ENCODE results near the gene TMEM240.
"Not testable (repeated sequence)": the region's sequence is repeated elsewhere in the genome, so short reads cannot be mapped to it uniquely, and the experiment has no call there.

Gene TMEM240

DNA sequence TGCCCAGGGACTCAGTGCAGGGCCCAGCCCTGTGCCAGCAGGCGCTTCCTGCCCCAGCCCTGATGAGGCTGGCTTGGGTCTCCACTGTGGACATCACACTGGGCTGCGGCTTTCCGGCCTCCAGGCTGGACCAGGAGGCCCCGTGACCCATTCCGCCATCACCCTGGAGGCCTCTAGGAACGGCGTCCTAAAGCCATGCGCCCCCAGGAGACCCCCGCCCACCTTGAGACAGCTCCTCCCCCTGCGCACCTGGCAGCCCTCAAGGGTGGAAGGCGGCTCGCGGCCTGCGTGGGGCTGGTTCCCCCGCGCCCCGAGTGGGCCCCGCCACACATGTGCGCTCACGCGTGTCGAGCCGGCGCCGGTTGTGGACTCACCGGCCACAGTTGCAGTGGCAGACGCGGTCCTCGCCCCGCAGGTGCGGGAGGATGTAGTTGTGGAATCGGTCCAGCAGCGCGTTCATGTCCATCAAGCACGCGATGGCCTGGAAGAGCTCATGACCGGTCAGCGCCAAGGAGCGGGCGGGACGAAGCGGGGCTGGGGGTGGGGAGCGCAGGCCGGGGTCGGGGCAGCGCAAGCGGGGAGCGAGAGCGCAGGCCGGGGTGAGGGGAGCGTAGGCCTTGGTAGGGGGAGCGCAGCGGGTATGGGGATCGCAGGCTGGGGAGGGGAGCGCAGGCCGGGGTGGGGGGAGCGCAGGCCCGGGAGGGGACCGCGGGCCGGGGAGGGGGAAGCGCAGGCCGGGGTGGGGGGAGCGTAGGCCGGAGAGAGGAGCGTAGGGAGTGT lies 924 bp downstream of the TMEM240 start:
- DNase-seq, result no peak

DNA sequence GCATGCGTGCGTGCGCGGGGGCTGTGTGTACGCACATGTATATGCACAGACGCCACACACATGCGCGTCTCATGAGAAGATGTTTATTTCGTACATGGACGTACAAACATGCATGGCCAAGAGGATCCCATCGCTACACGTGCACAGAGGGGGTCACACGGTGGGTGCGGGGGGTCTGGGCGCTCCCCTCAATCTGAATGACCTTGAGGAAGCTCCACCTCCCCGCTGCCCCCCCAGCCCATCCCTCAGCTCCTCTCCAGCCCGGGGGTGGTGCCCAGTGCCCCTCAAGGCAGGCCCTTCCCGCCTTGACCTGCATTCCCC lies 1.5 kb downstream of the TMEM240 start:
- no peak for DNase-seq

DNA sequence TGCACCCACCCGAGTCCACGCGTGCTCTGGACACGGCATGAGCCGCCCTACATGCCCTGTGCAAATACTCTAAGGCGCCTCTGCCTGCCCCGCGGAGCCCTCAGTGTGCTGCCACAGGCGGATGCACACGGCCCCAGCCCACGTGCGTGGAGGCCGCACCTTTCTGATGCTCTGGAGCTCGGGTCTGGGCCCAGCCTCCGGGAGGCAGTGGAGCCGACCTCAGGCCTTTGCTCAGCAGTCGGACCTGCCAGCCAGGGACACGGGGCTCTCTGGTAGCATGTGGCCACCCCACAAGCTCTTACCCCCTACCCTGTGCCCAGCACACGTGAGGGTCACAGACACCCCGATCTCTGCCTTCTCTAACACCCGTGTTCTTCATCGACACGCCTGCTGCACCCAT lies 2.1 kb downstream of the TMEM240 start:
- DNase-seq, result no peak

DNA sequence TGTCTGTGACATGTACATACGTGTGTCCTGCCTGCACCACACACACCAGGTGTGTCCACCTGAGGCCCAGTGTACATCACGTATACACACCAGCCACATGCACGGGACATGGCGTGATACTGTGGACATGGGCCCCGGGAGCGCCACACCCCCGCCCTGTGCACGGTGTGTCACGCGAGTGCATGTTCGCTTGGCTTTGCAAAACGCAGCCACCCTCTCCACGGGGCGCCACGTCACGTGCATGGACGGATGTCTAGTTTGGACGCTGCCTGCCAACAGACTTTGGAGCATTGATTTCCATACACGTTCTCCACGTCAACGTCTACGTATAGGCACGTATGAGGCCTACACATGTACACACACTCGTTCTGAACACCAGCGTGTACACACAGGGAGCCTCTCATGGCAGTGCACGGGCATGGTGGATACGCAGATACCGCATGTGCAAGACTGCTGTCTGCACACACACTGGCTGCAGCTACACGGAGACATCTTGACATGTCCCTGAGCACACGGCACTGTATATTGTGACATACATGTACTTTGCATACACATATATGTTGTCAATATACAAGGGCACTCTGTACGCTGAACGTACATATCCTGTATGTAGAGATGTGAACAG lies 2.7 kb downstream of the TMEM240 start:
- no peak for DNase-seq

DNA sequence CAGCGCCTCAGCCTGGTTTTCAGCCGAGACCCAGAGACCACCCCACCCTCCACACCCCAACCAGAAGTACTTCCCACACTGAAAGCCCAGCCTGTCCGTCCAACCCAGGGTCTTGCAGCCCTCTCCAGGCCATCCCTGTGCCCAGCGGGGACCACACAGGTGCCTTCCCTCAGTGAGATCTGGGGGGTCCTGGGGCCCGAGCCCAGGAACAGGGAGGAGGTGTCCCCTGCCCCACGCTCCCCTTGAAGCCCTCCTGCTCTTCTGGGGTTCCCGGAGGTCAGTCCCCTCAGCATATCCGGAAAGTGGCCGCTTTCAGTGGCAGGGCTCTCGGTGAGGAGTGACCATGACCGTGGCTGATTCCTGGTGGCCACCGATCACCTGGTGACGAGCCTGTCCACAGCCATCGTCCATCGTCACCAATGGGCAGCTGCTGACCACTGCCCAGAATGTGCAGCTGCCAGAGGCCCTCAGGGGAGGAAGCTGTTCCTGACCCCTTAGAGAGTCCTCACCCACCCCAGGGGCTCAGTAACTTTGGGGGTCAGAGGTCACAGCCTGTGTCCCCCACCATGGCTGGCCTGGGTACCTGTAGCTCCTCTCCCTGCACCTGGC lies 3.4 kb downstream of the TMEM240 start:
- DNase-seq, result no peak

DNA sequence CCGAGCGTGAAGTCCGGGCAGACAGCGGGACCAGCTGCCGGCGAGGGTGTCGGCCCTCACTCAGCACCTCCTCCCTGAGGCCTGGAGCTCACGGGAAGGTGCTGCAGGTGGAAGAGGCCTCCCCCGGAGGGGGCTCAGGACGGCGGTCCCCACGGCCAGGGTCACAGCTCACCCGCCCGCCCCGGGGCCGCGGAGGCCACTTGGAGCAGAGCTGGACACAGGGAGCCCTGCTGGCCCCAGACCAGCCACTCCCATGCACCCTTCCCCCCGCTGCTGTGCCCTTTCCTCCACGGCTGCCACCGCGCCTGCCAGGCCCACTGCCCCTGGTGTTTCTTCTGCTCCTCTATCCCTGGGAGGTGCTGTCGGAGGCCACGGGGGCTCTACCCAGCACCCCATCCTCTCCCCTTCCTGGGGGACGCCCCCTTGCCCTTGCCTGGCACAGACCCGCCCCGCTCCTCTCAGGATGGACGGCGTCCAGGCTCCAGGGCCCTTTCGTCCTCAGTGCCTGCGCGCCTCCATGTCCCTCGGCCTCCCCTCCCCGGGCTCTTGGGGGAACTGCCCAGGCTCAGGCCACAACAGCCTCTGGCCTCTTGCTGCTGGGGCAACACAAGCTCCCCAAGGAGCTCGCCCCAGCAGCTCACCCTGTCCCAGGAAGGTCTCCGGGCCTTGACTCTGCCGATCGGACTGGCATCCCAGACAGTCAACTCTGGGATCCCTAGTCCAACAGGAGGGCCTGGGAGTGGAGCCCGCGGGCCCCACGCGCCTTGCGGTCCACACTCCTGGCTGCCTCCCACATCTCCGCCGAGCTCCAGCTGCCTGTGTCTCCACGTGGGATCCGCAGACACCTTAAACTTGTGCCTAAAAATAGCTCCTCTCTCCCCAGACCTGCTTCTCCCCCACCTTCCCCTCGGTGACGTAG lies 4.1 kb downstream of the TMEM240 start:
- DNase-seq, result no peak

DNA sequence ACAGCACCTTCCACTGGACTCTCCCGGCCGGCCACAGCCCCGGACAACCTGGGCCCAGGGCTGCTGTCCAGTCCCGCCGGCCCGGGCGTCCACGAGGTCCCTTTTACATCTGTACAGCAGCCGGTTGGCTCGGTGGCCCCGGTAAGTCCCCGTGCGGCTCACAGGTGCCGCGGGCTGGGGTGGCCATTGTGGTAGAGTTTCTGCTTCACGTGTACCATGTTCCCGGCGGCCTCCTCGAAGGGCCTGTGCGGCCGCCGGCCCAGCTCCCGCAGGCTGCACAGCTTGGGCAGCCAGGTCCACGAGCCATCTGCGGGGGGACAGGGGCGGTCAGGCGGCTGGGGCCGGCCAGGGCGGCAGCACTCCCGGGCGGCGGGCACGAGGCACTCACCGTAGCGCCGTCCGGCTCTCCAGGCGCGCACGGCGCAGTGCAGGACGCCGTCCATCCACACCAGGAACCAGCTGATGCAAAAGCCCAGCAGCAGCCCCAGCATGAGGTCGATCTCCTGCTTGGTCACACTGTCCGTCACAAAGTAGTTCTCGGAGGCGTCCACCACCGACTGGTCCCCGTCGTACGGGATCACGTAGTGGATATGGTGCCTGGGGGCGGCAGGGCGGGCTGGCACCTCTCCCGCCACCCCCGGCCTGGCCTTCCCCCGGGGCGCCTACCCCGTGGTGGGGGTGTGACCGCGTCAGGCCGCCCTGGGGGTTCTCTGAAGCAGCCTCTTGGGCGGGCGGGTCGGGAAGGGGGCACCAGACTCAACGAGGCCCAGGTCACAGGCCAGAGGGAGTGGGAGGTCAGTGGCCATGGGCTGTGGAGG lies 5.0 kb downstream of the TMEM240 start:
- DNase-seq, result no peak

DNA sequence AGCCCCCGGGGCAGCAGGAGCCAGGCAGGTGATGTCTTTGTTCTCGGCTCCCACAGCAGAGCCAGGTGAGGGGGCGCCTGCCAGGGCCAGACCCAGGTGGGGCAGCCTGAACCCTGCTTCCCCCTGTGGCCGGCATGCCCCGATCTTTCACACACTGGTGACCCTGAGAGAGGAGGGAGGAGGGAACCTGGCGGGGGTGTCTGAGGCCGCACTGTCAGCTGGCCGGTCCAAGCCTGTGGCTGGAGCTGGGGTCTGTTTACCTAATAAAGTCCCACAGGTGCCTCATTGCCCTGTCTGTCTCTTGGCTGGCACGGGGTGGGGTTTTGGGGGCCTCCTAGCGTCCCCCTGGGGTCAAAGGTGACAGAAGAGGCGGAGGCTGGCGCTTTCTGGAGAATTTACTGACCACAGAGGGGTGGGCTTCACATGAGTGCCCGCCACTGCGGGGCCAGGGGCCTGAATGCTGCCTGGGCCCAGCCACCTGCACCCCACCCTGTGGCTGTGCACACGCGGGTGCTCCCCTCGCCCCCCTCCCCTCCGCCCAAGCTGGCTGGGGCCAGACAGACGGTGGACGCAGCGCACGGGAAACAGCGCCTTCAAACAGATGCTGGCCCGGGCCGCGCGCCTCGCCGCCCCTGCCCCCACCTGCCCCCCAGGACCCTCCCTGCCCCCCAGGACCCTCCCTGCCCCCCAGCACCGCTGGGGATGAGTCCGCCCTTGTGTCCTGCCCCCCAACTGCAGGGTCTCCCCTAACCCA lies 5.8 kb downstream of the TMEM240 start:
- DNase-seq, result no peak

DNA sequence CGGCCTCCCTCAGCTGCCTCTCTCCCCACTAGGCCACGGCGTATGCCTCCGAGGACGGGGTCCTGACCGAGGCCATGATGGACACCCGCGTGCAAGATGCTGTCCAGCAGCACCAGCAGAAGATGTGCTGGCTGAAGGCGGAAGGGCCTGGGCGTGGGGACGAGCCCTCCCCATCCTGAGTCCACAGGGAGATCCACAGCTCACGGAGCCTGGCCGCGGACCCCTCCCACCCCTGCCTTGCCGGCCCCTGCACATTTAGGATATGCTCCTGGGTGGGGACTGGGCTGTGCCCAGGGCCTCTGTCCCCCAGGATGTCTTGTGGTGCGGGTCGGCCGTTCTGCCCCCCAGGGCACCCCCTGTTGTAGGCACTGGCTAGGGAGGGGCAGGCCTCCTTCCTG lies 6.5 kb downstream of the TMEM240 start:
- DNase-seq, result not testable (repeated sequence)

DNA sequence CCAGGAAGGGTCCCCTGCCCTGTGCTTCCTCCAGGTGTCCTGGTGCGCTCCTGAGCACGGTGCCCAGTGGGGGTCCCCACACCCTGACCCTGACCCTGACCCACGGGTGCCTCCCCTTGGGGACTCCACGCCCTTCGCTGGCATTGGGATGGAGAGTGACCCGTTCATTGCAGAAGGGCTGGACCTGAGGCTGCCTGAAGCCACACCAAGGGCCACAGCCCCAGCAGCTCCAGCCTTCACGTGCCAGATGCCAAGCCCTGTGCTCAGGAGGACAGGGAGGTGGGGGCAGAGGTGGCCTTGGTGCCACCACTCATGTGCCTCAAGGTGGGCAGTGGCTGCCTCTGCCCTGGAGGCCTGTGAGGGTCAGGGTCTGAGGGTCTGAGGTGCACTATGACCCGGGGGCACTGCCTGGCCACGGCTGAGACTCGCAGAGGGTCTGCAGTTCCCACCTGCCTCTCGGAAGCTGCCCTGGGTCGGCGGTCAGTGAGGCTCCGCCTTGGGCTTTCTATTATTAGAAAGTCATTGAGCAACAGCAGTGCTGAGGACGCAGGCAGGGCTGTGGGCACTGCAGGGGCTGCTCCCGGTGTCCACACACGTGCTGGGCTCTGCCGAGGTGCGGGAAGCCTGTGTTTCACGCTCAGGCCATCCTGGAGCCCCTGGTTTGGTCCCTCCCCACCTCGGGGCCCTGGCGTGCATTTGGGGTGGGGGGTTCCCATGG lies 7.1 kb downstream of the TMEM240 start:
- DNase-seq, result not testable (repeated sequence)

DNA sequence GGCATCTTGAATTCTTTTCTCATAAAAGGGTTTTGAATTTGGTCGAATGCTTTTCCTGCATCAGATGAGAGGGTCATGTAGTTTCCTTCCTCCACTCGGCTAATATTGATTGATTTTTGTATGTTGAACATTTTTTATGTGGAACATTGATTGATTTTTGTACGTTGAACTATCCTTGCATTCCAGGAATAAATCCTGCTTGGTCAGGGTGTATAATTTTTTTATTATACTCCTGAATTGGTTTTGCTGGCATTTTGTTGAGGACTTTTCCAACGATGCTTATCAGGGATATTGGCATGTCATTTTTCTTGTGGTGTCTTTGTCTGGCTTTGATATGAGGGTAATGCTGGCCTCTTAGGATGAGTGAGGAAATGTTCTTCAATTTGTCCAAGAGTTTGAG lies 8.5 kb downstream of the TMEM240 start:
- DNase-seq, result no peak

DNA sequence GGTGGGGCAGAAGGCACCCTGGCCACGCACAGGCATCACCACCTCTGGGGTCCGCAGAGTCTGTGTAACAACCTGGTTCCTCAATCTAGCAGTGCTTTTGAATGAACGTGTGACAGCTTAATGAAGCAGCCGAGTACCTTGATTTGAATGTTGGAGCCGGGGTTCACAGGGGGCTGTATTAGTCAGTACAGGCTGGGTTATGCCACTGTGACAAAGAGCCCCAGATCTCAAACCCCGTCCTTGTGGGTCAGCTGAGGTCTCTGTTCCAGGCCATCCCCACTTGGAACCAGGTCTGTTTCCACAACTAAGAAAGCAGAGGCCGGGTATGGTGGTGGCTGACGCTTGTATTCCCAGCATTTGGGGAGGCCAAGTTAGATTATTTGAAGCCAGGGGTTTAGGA lies 10.5 kb downstream of the TMEM240 start:
- DNase-seq, result no peak

DNA sequence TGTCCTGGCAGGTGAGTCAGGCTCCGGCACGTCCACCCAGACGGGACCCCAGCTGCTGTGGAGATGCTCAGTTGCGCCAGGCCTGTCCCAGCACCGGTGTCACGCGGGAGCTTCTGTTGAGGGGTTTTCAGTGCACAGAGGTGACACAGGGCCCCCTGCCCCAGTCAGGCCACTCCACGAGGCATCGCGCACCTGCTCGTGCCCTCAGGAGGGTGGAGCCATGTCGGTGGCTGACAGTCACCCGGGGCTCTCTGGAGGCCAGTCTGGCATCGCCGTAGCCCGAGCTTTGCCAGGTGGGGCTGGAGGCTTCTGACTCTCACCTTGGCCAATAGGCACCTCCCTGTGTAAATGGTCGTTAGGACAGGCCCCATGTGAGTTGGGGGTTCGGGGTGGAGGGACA lies 11.1 kb downstream of the TMEM240 start:
- DNase-seq, result no peak

DNA sequence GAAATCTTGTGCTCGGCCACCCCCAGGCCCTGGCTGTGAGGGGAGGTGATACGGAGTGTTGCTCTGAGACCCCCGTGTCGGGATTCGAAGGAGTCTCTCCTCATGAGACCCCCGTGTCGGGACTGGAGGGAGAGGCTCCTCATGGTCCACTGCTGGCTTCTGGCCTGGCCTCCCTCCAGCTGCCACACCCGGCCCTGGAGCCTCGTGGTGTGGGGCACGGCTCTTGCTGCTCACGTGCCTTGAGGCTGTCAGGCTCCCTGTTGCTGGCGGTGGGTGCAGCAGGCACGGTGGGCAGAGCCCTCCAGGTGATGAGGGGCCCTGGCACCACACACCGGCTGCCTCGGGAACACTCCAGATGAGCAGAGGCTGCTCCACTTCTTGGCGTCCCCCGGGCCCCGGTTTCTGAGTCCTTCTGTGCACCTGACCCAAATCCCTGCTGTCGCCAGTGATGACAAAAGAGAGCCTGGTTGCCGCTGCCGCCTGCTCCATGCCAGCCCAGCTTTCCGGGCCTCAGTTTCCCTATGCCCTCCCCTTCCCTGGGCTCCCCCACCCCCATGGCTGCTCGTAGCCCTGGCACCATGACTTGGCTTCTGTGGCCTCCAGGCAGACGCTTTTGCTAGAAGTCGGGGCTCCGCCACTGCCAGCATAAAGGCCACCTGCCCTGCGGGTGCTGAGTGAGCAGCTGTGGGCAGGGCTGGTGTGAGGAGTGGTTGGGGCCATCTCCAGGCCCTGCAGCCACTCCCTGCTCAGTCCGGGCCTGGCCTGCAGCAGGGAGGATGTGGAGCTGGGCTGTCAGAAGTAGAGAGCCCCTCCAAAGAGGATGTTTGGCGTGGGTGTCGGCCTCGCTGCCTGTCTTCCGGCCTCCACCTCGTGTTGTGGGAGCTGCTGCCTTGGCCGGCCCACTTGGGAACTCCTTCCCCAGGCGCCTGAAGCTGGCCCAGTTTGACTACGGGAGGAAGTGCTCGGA lies 11.8 kb downstream of the TMEM240 start:
- no peak for DNase-seq

DNA sequence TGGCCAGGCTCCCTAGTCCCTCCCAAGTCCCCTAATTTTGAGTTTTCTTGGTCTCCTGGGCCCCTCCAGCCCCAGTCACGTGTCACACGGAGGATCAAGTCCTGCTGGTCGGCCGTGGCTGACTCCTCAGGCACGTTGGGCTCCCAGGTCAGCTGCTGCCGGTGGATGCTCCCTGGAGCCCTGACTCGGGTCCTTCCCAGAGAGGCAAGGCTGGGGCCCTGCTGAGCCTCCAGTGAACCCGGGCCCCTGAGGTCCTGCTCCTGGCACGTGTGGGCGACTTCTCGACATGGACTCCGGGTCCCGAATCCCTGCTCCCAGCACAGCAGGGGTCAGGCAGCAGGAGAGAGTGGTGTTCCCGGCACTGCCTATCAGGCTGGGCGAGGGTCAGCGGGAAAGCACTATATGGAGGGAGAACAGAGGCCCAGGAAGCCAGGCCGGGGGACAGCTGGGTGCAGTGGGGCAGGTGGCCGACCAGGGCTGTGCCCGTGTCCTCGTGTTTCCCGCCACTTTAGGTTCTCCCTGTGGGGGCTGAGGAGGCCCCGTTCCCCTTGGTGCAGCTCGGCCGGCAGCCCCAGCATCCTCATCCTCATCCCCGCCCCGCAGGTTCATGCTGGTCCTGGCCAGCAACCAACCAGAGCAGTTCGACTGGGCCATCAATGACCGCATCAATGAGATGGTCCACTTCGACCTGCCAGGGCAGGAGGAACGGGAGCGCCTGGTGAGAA lies 13.2 kb downstream of the TMEM240 start:
- no peak for DNase-seq

DNA sequence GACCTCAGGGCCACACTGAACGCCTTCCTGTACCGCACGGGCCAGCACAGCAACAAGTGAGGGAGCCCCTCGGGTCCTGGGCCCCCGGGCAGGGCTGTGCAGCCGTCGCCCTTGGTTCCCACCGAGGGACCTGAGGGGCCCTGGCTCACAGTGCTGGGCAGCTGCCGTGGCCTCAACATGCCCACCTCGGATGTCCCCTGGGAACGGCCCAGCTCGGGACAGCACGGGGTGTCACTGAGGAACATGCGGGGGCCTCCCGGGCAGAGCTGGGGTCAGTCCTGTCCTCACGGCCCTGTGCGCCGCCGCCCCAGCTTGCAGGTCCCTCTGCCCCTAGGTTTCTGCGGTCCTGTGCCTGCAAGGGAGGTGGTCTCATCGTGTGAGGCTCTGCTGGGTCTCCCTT lies 13.9 kb downstream of the TMEM240 start:
- DNase-seq, result not testable (repeated sequence)

DNA sequence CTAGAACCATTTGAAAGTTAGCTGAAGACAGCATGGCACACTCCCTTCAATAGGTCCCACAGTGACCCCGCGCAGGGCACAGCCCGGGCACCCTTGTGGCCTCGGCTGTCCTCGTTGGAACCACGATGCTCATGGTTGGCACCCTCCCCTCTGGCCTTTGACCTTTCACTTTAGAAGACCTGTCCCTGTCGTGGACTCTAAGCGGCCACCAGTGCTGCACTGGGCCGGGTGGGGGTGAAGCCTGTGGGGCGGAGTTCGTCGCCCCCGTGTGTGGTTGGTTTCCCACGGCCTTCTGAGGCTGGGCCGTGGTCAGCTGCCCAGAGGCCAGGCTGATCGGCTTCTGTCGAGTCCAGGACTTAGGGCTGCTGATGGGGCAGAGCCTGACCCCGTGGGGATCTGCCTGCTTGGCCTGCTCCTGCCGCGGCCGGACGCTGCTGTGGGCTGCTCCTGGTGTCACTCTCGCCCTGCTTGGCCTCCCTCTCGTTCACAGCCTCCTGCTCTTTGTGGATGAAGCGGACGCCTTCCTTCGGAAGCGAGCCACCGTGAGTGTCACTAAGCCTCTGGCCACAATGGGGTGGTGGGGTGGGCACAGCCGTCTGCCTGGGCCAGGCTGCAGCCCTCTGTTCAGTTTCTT lies 15.6 kb downstream of the TMEM240 start:
- DNase-seq, result not testable (repeated sequence)

DNA sequence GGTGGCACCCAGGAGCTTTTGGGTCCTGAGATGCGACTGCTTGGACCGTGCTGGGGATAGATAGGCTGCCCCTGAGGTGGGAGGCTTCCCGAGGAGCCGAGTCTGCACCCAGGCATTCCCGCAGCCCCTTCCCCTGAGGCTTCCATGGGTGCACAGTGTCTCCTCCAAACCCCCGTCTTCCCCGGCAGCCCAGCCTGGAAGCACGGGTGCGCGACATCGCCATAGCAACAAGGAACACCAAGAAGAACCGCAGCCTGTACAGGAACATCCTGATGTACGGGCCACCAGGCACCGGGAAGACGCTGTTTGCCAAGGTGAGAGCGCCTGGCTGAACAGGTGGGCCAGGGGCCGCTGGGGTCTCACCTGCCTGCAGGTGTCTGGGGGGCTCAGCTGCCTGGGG lies 16.8 kb downstream of the TMEM240 start:
- DNase-seq, result not testable (repeated sequence)

DNA sequence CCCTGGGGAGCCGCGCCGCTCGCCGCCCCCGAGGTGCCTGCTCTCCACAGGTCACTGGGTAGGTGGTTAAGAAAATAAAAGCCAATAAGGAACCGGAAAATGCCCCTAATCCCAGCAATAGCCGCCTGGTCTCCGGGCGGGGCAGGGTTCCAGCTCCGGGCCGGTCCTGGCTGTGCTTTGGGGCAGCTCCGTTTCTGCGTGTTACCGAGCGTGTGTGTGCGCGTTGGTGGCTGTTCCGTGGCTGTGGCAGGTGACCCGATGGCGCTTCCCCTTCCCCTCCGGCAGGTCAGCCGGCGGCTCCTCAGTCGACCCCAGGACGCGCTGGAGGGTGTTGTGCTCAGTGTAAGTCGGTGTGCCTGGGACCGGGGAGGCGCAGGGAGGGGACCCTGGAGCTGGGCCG lies 17.2 kb downstream of the TMEM240 start:
- not testable (repeated sequence) for DNase-seq

All from bone marrow (tissue), 2 donors.